ENCODE results near the gene RNU7-1.

DNA sequence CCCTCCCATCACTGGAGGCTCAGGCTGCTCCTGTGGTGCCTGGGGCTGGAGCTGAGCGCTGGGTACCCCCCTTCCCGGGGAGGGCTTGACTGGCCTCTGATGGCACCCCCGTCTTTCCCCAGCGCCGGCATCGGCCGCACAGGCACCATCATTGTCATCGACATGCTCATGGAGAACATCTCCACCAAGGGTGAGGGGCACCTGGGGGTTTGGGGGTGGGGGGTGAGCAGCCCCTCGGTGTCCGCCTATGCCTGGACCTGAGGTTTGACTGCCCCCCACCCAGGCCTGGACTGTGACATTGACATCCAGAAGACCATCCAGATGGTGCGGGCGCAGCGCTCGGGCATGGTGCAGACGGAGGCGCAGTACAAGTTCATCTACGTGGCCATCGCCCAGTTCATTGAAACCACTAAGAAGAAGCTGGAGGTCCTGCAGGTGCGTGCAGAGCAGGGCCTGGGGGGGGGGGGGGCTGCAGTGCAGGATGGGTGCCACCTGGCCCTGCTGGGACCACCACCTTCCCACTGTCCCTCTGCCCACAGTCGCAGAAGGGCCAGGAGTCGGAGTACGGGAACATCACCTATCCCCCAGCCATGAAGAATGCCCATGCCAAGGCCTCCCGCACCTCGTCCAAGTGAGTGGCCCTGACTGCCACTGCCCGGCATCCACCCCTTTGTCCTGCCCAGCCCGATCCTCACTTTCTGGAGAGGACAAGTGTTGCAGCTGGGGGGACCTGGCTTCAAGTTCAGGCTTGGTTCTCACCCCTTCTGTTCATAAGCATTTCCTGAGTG lies 16.4 kb downstream of the RNU7-1 start:
- TF ChIP-seq, protein P1, sequence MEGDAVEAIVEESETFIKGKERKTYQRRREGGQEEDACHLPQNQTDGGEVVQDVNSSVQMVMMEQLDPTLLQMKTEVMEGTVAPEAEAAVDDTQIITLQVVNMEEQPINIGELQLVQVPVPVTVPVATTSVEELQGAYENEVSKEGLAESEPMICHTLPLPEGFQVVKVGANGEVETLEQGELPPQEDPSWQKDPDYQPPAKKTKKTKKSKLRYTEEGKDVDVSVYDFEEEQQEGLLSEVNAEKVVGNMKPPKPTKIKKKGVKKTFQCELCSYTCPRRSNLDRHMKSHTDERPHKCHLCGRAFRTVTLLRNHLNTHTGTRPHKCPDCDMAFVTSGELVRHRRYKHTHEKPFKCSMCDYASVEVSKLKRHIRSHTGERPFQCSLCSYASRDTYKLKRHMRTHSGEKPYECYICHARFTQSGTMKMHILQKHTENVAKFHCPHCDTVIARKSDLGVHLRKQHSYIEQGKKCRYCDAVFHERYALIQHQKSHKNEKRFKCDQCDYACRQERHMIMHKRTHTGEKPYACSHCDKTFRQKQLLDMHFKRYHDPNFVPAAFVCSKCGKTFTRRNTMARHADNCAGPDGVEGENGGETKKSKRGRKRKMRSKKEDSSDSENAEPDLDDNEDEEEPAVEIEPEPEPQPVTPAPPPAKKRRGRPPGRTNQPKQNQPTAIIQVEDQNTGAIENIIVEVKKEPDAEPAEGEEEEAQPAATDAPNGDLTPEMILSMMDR (IDR thresholded peaks at IDR 0.05 in 8 of 11, conservative IDR thresholded peaks at IDR 0.05 in 3 of 11) = no peak
- TF ChIP-seq POLR2AphosphoS5 (IDR thresholded peaks at IDR 0.05) (peak; percentile 3 to 70 (median 24)), POLR2A (IDR thresholded peaks at IDR 0.05) (no peak)

Measured in spleen (tissue), 7 donors.